ENCODE data around the gene RTP1.
"Not testable (repeated sequence)": the region's sequence is repeated elsewhere in the genome, so short reads cannot be mapped to it uniquely, and the experiment has no call there.

Gene RTP1

GRCh38 chr3:187199463-187200050 is 2.3 kb downstream of the RTP1 start:
- DNase-seq: not testable (repeated sequence)

GRCh38 chr3:187205683-187206082 is 8.4 kb downstream of the RTP1 start:
- DNase-seq: no peak

DNA sequence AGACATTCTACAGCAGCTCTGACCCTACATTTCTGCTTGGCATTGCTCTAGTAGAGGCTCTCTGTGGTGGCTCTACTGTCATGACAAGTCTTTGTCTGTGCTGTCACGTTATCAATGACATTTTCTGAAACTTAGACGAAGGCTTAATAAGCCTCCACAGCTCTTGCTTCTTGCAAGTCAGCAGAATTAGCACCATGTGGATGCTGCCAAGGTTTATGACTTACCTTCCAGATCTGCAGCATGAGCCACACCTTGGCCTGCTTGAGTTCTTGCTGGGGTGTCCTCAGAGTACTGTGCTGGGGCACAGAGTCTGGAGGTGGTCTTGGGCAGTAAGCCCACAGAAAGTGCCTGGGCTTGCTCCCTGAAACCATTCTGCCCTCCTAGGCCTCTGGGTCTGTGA is 9.8 kb downstream of the RTP1 start:
- no peak for DNase-seq

- DNase-seq: no peak
Observed at GRCh38 chr3:187207624-187208023, 10.3 kb downstream of the RTP1 start.

DNA sequence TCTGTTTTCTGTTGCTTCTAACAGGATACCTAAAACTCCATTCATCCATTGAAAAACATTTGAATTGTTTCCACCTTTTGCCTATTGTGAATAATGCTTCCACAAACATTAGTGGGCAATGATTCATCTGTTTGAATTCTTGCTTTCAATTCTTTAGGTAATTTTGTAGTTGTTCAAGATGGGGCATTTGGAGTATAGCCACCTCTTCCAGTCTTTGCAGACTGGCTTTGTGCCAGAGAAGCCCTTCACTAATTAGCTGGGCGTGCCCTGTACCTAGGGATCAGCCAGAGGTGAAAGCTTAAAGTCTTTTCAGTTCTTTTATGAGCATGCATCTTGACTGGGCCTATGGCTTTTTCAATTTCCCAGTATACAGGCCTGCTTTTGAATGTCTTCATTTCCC is 10.9 kb downstream of the RTP1 start:
- DNase-seq: no peak

- DNase-seq: no peak
Observed at GRCh38 chr3:187209491-187209890, 12.2 kb downstream of the RTP1 start.

- DNase-seq: no peak
Observed at GRCh38 chr3:187210091-187210490, 12.8 kb downstream of the RTP1 start.

GRCh38 chr3:187210545-187211327 is 13.4 kb downstream of the RTP1 start:
- DNase-seq: no peak

DNA sequence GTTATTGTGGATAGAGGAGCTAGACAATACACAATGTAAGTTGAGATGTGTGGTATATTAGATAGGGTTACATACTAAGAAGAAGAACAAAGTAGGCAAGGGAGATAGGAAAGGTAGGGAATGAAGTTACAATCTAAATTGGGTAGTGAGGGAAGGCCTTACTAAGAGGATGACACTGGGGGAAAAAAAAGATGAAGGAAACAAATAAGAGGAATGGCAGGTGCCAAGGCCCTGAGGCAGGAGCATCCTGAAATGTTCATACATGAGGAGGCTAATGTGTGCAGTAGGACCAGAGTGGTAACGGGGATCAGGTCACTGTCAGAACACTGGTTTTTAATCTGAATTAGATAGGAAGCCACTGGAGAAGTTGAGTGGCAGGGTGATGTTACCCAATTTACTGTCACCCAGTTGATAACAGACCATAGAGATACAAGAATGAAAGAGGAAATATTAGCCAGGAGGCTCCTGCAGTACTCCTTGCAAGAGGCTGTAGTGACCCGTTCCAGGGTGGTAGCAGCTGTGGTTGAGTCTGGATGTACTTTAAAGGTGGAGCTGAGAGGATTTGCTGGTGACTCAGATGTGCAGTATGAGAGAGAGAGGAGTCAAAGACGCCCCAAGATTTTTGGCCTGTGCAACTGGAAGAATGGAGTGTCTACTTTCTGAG is 14.4 kb downstream of the RTP1 start:
- DNase-seq: no peak

- DNase-seq: no peak
Observed at GRCh38 chr3:187212196-187212545, 14.9 kb downstream of the RTP1 start.

DNA sequence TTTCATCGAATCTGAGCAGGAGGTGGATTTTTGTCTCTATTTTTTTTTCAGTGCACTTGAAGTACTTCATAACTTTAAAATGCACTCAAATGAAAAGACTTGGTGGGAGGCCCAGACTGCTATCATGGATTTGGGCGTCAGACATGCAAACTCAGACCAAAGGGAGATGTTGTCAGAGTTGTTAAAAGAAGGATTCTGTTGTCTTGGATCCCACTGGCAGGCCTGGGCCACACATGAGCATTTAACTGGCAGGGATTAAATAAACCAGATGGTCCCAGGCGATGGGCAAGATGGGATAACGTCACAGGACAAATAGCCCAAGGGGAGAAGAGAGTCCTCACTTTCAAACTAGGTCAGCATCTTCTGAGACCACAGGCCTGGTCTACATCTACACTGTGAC is 15.4 kb downstream of the RTP1 start:
- no peak for DNase-seq

- DNase-seq: no peak
Observed at GRCh38 chr3:187213616-187214015, 16.3 kb downstream of the RTP1 start.

DNA sequence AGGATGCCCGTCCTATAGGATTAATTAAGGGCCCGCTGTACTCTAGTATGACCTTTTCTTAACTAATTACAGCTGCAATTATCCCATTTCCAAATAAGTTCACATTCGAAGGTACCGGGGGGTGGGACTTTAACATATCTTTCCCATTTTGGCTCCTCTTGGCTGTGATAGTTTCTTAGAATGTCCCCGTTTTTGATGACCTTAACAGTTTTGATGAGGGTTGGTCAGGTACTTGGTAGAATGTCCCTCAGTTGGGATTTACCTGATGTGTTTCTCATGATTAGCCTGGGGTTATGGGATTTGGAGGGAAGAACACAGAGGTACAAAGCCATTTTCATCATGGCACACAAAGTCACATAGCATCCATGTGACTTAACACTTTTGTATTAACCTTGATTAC is 18.2 kb downstream of the RTP1 start:
- no peak for DNase-seq

GRCh38 chr3:187222801-187223200 is 25.5 kb downstream of the RTP1 start:
- no peak for DNase-seq

- DNase-seq: no peak
Observed at GRCh38 chr3:187223799-187224198, 26.5 kb downstream of the RTP1 start.

DNA sequence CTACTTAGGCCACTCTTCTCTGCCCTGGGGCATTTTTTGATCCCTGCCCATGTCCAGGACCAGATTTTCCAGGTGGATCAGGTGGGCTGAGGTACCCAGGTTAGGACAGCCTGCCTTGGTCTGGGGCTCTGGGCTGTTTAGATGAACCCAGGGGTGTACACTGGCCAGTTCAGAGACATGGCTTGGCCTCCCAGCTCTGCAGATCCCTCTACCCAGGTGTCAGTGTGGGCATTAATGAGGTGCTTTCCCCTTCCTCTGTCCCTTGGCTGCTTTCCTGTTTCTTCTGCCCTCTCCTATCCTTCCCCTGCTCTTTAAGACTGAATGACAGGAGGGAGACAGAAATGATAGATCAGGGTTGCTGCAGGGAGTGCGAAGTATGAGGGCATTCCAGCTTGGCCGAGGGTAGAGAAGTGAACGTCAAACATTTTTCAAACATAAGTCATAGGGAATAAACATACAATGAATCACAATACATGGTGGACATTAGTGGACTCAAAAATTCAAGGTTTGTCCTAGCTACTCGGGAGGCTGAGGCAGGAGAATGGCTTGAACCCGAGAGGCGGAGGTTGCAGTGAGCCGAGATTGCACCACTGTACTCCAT is 30.5 kb downstream of the RTP1 start:
- DNase-seq: no peak

DNA sequence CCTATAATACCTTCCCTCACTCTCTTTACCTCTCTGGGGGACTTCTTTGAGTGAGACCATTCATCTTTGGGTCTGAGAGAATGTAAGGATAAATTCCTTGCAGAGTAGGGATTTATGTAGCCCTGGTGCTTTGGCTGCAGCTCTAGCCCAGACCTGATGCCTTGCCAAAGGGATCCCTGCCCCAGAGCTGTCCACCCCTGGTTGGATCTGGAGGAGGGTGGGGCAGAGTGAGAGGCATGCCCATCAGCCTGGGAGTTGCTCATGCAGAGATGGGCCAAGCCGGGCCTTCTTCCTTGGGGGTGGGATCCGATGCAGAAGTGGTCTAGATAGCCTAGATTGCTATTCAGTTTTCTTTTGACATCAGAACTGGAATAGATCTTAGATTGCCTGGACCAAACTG is 31.5 kb downstream of the RTP1 start:
- no peak for DNase-seq

DNA sequence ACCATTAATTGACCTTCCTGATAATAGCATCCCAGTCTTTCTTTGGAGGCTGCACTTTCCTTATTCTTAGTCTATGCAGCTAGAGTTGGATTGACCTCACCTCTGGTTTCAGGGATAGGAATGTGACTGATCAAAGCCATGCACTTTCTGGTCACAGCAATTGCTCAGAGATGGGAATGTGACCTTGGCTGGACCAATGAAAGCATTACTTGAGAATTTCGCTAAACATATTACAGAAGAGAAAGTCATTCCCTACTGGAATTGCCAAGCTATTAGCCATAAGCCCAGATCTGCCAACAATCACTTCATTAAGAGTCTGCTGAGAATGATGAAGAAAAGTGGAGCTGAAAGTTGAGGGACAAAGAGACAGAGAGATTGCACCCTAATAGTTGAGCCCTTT is 32.7 kb downstream of the RTP1 start:
- DNase-seq: no peak

DNA sequence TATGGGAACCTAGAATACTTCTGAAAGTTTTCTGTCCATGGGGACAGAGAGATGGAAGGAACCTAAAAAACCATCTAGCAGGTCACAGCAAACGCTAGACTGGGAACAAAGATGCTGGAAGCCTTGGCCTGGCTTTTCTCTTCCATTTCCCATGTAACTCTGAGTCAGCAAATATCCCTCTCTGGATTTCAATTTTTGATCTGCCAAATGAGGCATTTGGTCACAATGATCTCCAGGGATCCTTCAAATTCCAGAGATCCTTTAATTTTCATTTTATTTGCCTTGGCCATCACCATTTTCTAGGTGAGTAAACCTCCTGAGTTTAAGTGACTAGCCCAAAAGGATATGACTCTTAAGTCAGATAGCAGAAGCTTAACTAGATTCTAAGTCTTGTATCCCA is 39.7 kb downstream of the RTP1 start:
- no peak for DNase-seq

- no peak for DNase-seq
Observed at GRCh38 chr3:187237741-187238140, 40.5 kb downstream of the RTP1 start.

DNA sequence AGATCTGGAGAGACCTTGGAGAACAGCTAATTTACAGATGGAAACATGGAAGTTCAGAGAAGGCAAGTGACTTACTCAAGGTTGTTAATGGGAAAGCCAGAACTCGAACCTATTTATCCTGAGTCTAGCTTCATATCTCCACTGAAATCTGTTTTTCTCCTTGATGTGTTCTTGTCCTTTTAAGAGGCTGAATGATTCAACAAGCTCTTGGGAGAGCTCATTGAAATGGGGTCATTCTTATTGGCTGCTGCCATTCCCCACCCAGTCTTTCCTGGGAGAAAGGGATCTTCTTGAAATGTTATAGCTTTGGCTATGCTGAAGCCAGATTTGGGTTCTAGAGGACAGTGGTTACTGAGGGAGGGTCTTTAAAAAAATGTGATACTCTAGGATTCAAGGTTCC is 41.0 kb downstream of the RTP1 start:
- DNase-seq: no peak

DNA sequence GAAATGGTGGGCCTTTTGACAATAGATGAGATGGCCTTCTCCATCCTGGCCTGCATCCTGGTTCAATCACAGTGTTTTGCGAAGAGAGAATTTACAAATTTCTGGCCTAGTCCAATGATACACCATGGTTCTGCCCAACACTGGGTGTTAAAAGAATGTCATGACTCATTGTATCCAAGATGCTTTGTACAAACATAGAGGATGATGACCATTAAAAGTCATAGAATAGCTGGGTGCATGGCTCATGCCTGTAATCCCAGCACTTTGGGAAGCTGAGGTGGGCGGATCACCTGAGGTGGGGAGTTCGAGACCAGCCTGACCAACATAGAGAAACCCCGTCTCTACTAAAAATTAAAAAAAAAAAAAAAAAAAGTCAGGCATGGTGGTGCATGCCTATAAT is 41.5 kb downstream of the RTP1 start:
- not testable (repeated sequence) for DNase-seq

GRCh38 chr3:187242435-187242834 is 45.1 kb downstream of the RTP1 start:
- no peak for DNase-seq

DNA sequence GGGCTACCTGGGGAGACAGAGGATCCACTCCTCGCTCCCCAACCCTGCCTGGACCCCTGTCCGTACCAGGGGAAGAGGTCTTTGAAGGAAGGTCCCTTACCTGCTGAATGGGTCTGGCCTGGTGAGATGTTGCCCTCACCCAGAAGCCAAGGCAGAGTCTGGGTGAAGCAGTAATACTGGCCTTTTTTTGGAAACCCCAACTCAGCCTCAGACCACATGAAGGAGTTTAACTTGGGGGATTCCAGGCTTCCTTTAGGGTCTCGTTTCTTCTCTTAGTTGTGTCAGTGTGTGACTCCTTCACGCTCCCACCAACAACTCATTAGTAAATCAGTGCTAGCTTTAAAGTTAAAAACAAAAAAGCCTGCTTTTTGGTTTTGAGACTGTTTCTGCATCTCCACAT is 45.6 kb downstream of the RTP1 start:
- DNase-seq: no peak

Measured in NCI-H1417 treated with DMSO at 0.1 percent for 48 hours (cell line).